ENCODE results near the gene RNF151.
A peak's percentile ranks its signal among the peaks of the same experiment; 100 is the strongest.

RNF151 gene

GRCh38 chr16:1974157-1975070 lies 7.8 kb downstream of the RNF151 start:
- Histone ChIP-seq H3K4me3 (ENCODE audit: low read length) (no peak overlapping the region), H3K27me3 (ENCODE audit: insufficient read depth, low read length) (peaks cover 6% of the 10 kb centered on the region), H3K9me3 (ENCODE audit: insufficient read depth, low read depth, low read length) (no peaks in the 10 kb centered on the region), H3K36me3 (ENCODE audit: insufficient read depth, low read length) (peaks cover 40% of the 10 kb centered on the region), H3K9ac (ENCODE audit: low read depth, low read length) (no peak overlapping the region), H3K4me1 (ENCODE audit: insufficient read depth, low read length) (no peaks in the 10 kb centered on the region), H3K27ac (ENCODE audit: low read depth, low read length) (no peak overlapping the region)
- 96% methylated on average over 42 of the region's 42 CpGs for WGBS

GRCh38 chr16:1975432-1976215 lies 9.0 kb downstream of the RNF151 start:
- Histone ChIP-seq H3K4me1 (ENCODE audit: insufficient read depth, low read length) (no peaks in the 10 kb centered on the region), H3K36me3 (ENCODE audit: insufficient read depth, low read length) (peaks cover 40% of the 10 kb centered on the region), H3K27ac (ENCODE audit: low read depth, low read length) (no peak overlapping the region), H3K9me3 (ENCODE audit: insufficient read depth, low read depth, low read length) (no peaks in the 10 kb centered on the region), H3K4me3 (ENCODE audit: low read length) (no peak overlapping the region), H3K27me3 (ENCODE audit: insufficient read depth, low read length) (peaks cover 18% of the 10 kb centered on the region), H3K9ac (ENCODE audit: low read depth, low read length) (no peak overlapping the region)
- WGBS = 95% methylated on average over 33 of the region's 33 CpGs

- Histone ChIP-seq H3K27me3 (ENCODE audit: insufficient read depth, low read length) (peaks cover 24% of the 10 kb centered on the region), H3K4me1 (ENCODE audit: insufficient read depth, low read length) (no peaks in the 10 kb centered on the region), H3K9ac (ENCODE audit: low read depth, low read length) (no peak overlapping the region), H3K27ac (ENCODE audit: low read depth, low read length) (no peak overlapping the region), H3K4me3 (ENCODE audit: low read length) (no peak overlapping the region), H3K9me3 (ENCODE audit: insufficient read depth, low read depth, low read length) (no peaks in the 10 kb centered on the region), H3K36me3 (ENCODE audit: insufficient read depth, low read length) (peaks cover 40% of the 10 kb centered on the region)
- 96% methylated on average over 8 of the region's 8 CpGs for WGBS
Measured at GRCh38 chr16:1976216-1976520, 9.5 kb downstream of the RNF151 start.

GRCh38 chr16:1976951-1977874 lies 10.6 kb downstream of the RNF151 start:
- peaks cover 34% of the 10 kb centered on the region for H3K27me3 ChIP-seq (ENCODE audit: insufficient read depth, low read length)
- H3K4me3 ChIP-seq (ENCODE audit: low read length) = no peak overlapping the region
- H3K9me3 ChIP-seq (ENCODE audit: insufficient read depth, low read depth, low read length) = no peaks in the 10 kb centered on the region
- peaks cover 40% of the 10 kb centered on the region for H3K36me3 ChIP-seq (ENCODE audit: insufficient read depth, low read length)
- no peak overlapping the region for H3K9ac ChIP-seq (ENCODE audit: low read depth, low read length)
- peaks cover 5% of the 10 kb centered on the region for H3K4me1 ChIP-seq (ENCODE audit: insufficient read depth, low read length)
- no peak overlapping the region for H3K27ac ChIP-seq (ENCODE audit: low read depth, low read length)
- 94% methylated on average over 33 of the region's 33 CpGs for WGBS

- Histone ChIP-seq H3K36me3 (ENCODE audit: insufficient read depth, low read length) (peaks cover 40% of the 10 kb centered on the region), H3K27ac (ENCODE audit: low read depth, low read length) (no peak overlapping the region), H3K9ac (ENCODE audit: low read depth, low read length) (no peak overlapping the region), H3K4me1 (ENCODE audit: insufficient read depth, low read length) (peaks cover 5% of the 10 kb centered on the region), H3K9me3 (ENCODE audit: insufficient read depth, low read depth, low read length) (no peaks in the 10 kb centered on the region), H3K4me3 (ENCODE audit: low read length) (no peak overlapping the region), H3K27me3 (ENCODE audit: insufficient read depth, low read length) (peaks cover 41% of the 10 kb centered on the region)
- WGBS = 95% methylated on average over 18 of the region's 18 CpGs
Measured at GRCh38 chr16:1977875-1978268, 11.2 kb downstream of the RNF151 start.

- Histone ChIP-seq H3K4me1 (ENCODE audit: insufficient read depth, low read length) (peaks cover 5% of the 10 kb centered on the region), H3K27me3 (ENCODE audit: insufficient read depth, low read length) (peaks cover 46% of the 10 kb centered on the region), H3K36me3 (ENCODE audit: insufficient read depth, low read length) (peaks cover 40% of the 10 kb centered on the region), H3K27ac (ENCODE audit: low read depth, low read length) (no peak overlapping the region), H3K9me3 (ENCODE audit: insufficient read depth, low read depth, low read length) (no peaks in the 10 kb centered on the region), H3K9ac (ENCODE audit: low read depth, low read length) (no peak overlapping the region; the same call in 1 of the 2 replicates), H3K4me3 (ENCODE audit: low read length) (peak overlapping the region; percentile 58)
- 58% methylated on average over 37 of the region's 37 CpGs for WGBS
Measured at GRCh38 chr16:1978476-1979120, 11.9 kb downstream of the RNF151 start.

- WGBS = 3% methylated on average over 70 of the region's 70 CpGs
- H3K27ac ChIP-seq (ENCODE audit: low read depth, low read length) = no peak overlapping the region
- peak overlapping the region; percentile 69 for H3K9ac ChIP-seq (ENCODE audit: low read depth, low read length)
Measured at GRCh38 chr16:1979271-1980029, 12.8 kb downstream of the RNF151 start.

GRCh38 chr16:1980030-1980769 lies 13.5 kb downstream of the RNF151 start:
- Histone ChIP-seq H3K9me3 (ENCODE audit: insufficient read depth, low read depth, low read length) (no peaks in the 10 kb centered on the region), H3K4me1 (ENCODE audit: insufficient read depth, low read length) (peaks cover 5% of the 10 kb centered on the region), H3K27ac (ENCODE audit: low read depth, low read length) (no peak overlapping the region), H3K9ac (ENCODE audit: low read depth, low read length) (peak overlapping the region; percentile 69; the same call in 1 of the 2 replicates), H3K4me3 (ENCODE audit: low read length) (peak overlapping the region; percentile 58), H3K36me3 (ENCODE audit: insufficient read depth, low read length) (peaks cover 30% of the 10 kb centered on the region), H3K27me3 (ENCODE audit: insufficient read depth, low read length) (peaks cover 46% of the 10 kb centered on the region)
- WGBS = 11% methylated on average over 53 of the region's 53 CpGs

More at GRCh38 chr16:1979271-1980029, 12.8 kb downstream of the RNF151 start:
- H3K4me1 ChIP-seq (ENCODE audit: insufficient read depth, low read length) = peaks cover 5% of the 10 kb centered on the region
- peaks cover 46% of the 10 kb centered on the region for H3K27me3 ChIP-seq (ENCODE audit: insufficient read depth, low read length)
- H3K36me3 ChIP-seq (ENCODE audit: insufficient read depth, low read length) = peaks cover 37% of the 10 kb centered on the region
- H3K4me3 ChIP-seq (ENCODE audit: low read length) = peak overlapping the region; percentile 58
- no peaks in the 10 kb centered on the region for H3K9me3 ChIP-seq (ENCODE audit: insufficient read depth, low read depth, low read length)

- H3K27me3 ChIP-seq (ENCODE audit: insufficient read depth, low read length) = peaks cover 46% of the 10 kb centered on the region
- H3K27ac ChIP-seq (ENCODE audit: low read depth, low read length) = no peak overlapping the region
- 46% methylated on average over 16 of the region's 16 CpGs for WGBS
- no peaks in the 10 kb centered on the region for H3K9me3 ChIP-seq (ENCODE audit: insufficient read depth, low read depth, low read length)
- H3K4me1 ChIP-seq (ENCODE audit: insufficient read depth, low read length) = peaks cover 5% of the 10 kb centered on the region
- no peak overlapping the region for H3K9ac ChIP-seq (ENCODE audit: low read depth, low read length)
- peaks cover 28% of the 10 kb centered on the region for H3K36me3 ChIP-seq (ENCODE audit: insufficient read depth, low read length)
- peak overlapping the region; percentile 58; the same call in 1 of the 2 replicates for H3K4me3 ChIP-seq (ENCODE audit: low read length)
Measured at GRCh38 chr16:1980770-1981087, 14.1 kb downstream of the RNF151 start.
